HG03469 (cell line): ENCODE measurements around the gene TNFSF10.
"Not testable (repeated sequence)": the region's sequence is repeated elsewhere in the genome, so short reads cannot be mapped to it uniquely, and the experiment has no call there.

Source experiments
- ATAC-seq: cut with Tn5 transposase; IDR thresholded peaks from one replicate; pipeline ENCODE4 v1.9.1; 2021; ENCODE audit warnings: mild to moderate bottlenecking, moderate library complexity, moderate number of reproducible peaks; ENCODE audit not compliant: unreplicated experiment

Gene TNFSF10

DNA sequence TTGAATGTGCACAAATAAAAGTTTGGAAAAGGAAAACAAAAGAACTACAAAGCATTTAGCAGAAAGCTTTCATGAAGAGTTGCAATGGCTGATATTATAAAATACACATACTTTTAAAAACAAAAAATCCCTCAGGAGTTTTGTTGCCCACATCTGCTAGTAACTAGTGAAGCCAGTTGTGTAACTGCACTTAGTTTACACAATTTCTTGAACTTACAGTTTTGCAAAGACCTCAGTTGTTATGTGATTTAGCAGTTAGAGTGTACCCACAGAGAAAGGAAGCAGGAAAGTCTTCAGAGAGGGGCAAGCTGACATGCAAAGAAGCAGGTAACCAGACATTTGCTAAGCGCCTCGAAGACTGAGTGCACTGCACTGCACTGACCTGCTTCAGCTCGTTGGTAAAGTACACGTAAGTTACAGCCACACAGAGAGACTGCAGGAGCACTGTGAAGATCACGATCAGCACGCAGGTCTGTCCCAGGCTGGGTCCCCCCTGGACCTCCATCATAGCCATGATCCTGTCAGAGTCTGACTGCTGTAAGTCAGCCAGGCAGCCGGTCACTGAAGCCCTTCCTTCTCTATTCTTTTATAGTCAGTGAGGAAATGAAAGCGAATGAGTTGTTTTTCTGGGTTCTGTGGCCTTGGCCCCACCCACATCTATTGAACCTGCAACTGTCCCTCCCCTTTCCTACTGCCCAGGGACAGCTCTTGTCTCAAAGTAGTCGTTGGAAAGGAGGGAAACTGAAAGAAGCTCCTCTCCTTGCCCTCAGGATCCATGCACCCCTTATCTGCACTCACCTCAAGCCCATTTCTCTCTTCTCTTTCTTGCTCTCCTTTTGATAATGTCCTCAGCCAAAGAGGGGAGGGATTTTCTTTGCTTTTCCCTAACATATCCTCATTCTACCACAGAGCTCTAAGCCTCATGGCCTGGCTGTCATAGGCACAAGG, at the start of gene TNFSF10:
TNFSF10 (minus strand) TSS at position 560 of the 948 bp plus-strand sequence; CDS start at position 514, 46 bp downstream.
- ATAC-seq = peak; percentile 78

- no peak for ATAC-seq
Measured at GRCh38 chr3:172569128-172570008, 46.1 kb upstream of the TNFSF10 start.

- ATAC-seq = no peak
Measured at GRCh38 chr3:172568701-172569100, 45.5 kb upstream of the TNFSF10 start.

DNA sequence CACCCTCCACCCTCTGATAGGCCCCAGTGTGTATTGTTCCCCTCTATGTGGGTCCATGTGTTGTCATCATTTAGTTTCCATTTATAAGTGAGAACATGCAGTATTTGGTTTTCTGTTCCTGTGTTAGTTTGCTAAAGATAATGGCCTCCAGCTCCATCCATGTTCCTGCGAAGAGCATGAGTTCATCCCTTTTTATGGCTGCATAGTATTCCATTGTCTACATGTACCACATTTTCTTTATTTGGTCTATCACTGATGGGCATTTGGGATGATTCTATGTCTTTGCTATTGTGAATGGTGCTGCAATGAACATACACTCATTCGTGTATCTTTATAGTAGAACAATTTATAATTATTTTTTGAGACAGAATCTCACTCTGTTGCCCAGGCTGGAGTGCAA, 43.6 kb upstream of the TNFSF10 start:
- ATAC-seq = not testable (repeated sequence)

- ATAC-seq = no peak
Measured at GRCh38 chr3:172564499-172564898, 41.3 kb upstream of the TNFSF10 start.

DNA sequence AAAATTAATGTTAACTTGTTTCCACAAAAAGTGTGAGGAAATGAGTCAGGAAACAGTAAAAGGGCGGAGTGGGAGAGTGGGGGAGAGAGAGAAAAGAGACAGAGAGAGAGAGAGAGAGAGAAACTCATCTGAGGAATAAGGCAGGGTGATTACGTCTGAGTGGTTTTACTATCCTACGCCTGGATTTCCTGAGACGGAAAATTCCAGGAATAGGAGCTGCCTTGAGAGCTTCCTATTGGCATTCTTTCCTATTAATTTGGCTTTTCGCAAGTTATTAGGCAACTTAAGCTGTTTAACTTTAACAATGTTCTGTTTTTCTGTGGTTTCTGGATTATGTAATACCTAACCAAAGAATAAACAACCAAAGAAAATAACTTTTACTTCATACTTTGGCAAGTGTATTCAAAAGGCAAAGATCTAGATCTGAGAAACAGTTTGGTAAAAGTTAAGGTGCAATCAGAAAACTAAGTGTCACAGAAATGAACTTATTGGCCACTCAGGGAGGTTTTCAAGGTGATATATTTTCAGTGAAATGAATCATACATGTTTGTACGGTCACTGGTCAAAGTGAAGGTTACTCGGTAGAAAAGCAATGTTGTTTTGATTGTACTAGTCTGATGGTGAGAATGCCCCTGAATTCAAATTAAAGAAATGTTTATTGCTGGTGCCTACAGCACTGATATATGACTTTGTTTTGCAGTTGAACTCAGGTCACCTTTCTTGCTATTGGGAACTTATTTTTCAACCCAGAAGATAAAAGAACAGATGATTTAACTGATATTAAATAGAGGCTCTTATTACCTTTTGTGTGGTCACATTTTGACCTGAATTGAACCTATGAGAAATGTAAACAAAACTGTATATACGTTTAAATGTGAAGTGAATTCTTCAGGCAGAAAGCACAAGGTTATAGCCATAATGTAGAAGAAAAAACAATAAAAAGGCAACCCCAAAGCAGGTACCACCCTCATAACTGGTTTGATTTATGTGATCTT, 39.9 kb upstream of the TNFSF10 start:
- ATAC-seq = peak; percentile 38

- no peak for ATAC-seq
Measured at GRCh38 chr3:172561897-172562640, 38.8 kb upstream of the TNFSF10 start.

DNA sequence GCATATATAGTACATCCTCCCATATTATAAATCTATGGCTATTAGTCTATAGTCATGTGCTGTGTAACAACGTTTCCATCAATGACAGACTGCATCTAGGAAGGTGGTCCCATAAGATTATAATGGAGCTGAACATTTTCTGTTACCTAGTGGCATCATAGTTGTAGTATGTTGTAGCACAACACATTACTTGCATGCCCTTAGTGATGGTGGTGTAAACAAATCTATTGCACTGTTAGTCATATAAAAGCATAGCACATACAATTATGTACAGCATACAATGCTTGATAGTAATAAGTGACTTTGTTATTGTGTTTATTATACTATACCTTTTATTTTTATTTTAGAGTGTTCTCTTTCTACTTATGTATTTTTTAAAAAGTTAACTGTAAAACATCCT, 37.4 kb upstream of the TNFSF10 start:
- no peak for ATAC-seq

DNA sequence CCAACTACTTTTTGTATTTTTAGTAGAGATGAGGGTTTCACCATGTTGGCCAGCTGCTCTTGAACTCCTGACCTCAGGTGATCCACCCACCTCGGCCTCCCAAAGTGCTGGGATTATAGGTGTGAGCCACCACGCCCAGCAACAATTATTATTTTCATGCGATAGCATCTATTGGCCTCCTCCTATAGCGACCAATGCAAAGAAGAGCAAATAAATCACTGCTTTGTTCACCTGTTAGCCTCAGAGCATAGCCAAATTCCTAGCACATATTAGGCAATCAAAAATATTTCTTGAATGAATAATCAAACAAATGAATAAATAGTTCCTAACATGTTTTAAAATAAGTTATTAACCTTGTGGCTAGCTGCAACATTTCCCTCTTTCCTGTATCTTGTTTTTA, 36.8 kb upstream of the TNFSF10 start:
- ATAC-seq = no peak

DNA sequence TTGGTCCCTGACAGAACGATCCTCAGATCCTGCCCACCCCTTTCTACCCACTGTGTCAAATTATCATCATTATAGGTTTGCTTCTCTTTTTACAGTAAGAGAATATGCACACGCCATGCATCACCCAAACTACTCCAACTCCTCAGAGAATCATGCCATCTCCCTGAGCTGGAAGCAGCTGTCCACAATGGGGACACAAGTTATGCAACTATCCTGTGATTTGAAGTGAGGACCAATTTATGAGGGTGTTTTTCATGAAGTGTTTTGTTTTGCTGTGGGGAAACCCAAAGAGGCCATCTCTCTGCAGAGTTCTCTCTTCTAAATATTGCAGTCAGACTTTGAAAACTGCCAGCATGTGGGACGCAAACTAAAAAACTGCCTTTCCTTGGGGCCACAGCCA, 35.8 kb upstream of the TNFSF10 start:
- no peak for ATAC-seq

DNA sequence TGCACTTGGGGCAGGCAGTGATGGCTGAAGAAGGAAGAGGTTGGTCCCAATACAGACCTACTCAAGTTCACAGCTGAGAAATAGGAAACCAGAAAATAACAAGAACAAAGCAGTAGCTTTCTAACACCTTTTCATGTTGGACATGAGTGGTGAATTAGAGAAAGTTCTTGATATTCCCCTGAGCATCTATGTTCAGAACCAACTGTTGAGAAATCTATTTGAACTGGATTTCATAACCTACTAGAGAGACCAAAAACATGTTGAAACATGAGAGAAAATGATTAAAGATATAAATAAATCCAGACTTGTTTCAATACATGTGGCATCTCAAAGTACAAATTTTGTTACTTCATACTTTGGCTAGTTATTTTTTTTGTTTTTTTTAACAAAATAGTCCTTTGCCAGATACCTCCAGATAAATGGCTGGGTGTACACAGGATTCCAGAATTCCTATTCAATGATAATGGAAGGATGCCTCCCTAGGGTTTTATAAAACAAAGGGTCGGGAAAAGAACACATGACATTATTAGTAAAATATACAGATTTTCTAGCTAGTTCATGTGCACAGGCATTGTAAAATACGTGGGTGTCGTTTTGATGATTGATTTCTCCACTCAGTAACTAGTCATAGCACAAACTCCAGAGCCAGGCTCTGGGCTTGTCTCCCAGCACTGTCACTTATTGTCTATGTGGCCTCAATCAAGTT, 34.4 kb upstream of the TNFSF10 start:
- no peak for ATAC-seq

DNA sequence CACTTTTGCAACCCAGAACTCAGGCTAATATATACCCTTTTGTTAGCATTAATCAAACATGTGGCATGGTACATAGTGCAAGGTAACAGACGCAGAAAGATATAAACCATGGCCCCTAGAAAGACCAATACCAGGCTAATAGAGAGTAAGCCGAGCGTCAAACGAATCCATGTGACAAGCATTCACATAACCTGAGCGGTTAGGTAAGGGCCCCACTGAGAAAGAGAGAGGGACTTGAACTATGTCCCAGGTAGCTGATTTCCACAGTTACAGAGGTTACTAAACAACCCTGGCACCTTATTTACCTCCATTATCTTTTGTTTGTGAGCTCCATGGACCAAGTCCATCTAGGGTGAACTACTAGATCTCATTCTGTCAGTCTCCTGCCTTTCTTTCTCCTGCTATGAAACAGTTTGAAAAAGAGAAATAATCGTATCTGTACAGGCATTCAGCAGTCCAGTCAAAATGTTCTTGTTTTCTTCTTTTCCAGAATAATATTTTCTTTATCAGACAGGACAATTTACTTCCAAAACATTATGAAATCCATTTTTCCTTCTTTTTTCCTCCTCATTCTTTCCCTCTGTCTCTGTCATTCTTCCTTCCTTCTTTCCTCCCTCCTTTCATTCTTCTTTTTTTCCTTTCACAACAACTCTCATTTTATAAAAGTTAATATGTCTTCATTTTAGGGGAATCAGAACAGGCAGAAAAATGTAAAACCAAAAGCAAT, 30.5 kb upstream of the TNFSF10 start:
- no peak for ATAC-seq

GRCh38 chr3:172552607-172553006, 29.4 kb upstream of the TNFSF10 start:
- ATAC-seq = no peak

GRCh38 chr3:172551874-172552273, 28.6 kb upstream of the TNFSF10 start:
- no peak for ATAC-seq

GRCh38 chr3:172550347-172550943, 27.2 kb upstream of the TNFSF10 start:
- ATAC-seq = peak; percentile 71

DNA sequence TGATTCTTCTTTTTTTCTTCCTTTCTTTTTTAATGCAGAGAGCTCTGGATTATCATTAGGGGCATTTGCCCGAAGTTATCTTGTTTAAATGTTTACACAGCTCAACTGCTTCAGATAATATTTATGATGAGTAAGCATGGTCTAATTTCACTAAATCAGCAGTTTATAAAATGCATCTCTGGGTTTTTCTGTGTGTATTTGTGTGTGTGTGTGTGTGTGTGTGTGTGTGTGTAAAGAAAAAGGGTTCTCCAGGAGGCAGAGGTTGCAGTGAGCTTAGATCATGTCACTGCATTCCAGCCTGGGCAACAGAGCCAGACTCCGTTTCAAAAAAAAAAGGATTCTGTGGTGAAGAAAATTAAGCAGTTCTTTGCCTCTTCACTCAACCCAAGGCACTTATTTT, 25.9 kb upstream of the TNFSF10 start:
- ATAC-seq = no peak

GRCh38 chr3:172546628-172547214, 23.5 kb upstream of the TNFSF10 start:
- ATAC-seq = no peak

- no peak for ATAC-seq
Measured at GRCh38 chr3:172546105-172546504, 22.9 kb upstream of the TNFSF10 start.
